Peyer's patch (tissue), 4 donors: ENCODE results near the gene RTN4RL1. TPM values are rescaled to one million over a fixed set of nuclear protein-coding genes. Genes with fewer than 3 reads are reported as not detected.

Experiments used
- DNase-seq, 3 donors: peaks; one replicate each; pipeline ENCODE4 v3.0.0-alpha.2; 2017 to 2019
- H3K27ac ChIP-seq, 4 donors: fragments of 200-600 bp; sonication (generic); one replicate each; pipeline ENCODE4 v1.5.1; 2016 to 2019
- H3K27me3 ChIP-seq, 2 donors: fragments of 200-600 bp; sonication (generic); one replicate each; pipeline ENCODE4 v1.5.1; 2019
- H3K36me3 ChIP-seq, 3 donors: fragments of 200-600 bp; sonication (generic); one replicate each; pipeline ENCODE4 v1.5.1; 2016 to 2019
- H3K4me1 ChIP-seq, 4 donors: fragments of 200-600 bp; sonication (generic); one replicate each; pipeline ENCODE4 v1.5.1; 2016 to 2019
- H3K4me3 ChIP-seq, 4 donors: fragments of 200-600 bp; sonication (generic); 1 replicate in 3 of 4; 2 replicates in 1 of 4; pipeline ENCODE4 v1.5.1; 2016 to 2019; ENCODE audit warnings: mild to moderate bottlenecking in 1 of 4
- H3K9me3 ChIP-seq, 4 donors: fragments of 200-600 bp; sonication (generic); one replicate each; pipeline ENCODE4 v1.5.1; 2016 to 2019; ENCODE audit warnings: mild to moderate bottlenecking in 1 of 4
- CTCF ChIP-seq, 6 experiments: fragments of 450-650 bp in 4 of 6; fragments of 200-600 bp in 2 of 6; sonication (generic) in 1 of 6; IDR thresholded peaks; one replicate each; pipeline ENCODE4 v1.5.1; 2017 to 2019; ENCODE audit warnings: antibody characterized with exemption in 6 of 6, mild to moderate bottlenecking in 3 of 6, moderate library complexity in 1 of 6
- POLR2A ChIP-seq, 2 donors: fragments of 450-650 bp; IDR thresholded peaks; one replicate each; pipeline ENCODE4 v1.5.1; 2017; ENCODE audit warnings: antibody characterized with exemption in 2 of 2, mild to moderate bottlenecking in 2 of 2, moderate library complexity in 2 of 2
- total RNA-seq, 4 donors: library from RNA; depleted of rRNA; stranded (reverse); fragments of >200 nt; gene quantifications; one replicate each; pipeline ENCODE4 v1.1.0, GENCODE V29; 2016

Gene RTN4RL1
- total RNA-seq, 4 donors from 2014 or later, result not detected

DNA sequence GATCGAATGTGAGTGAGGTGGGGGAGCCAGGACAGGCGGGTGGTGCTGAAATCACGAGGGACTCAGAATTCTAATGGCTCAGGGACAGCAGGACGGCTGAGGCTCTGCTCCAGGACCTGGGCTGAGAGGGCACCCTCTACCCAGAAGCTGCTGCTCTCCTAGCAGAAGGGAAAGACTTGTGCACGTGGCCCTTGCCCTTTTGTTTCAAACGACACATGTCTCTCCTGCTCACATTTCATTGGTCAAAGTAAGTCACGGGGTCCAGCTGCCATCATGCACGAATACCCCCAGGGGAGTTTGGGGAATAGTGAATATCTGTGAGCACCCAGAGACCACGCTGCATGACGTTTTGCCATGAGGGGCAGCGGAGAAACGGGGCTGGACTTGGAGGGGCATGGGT, 73.2 kb downstream of the RTN4RL1 start:
- no peak for TF ChIP-seq CTCF (IDR thresholded peaks at IDR 0.05)
- no peak overlapping the region for H3K4me3 ChIP-seq
- DNase-seq, result peak in 1 of 3 donors; percentile 15
- H3K9me3 ChIP-seq, result no peaks in the 10 kb centered on the region
- no peaks in the 10 kb centered on the region for H3K4me1 ChIP-seq
- H3K27me3 ChIP-seq, result no peaks in the 10 kb centered on the region
- no peaks in the 10 kb centered on the region for H3K36me3 ChIP-seq
- no peak overlapping the region for H3K27ac ChIP-seq

GRCh38 chr17:1949754-1950153, 75.4 kb downstream of the RTN4RL1 start:
- H3K4me3 ChIP-seq, result no peak overlapping the region

GRCh38 chr17:1948517-1948825, 76.7 kb downstream of the RTN4RL1 start:
- TF ChIP-seq CTCF (IDR thresholded peaks at IDR 0.05) (no peak), POLR2A (IDR thresholded peaks at IDR 0.05) (no peak)
- DNase-seq, result peak in 1 of 3 donors; percentile 32
- Histone ChIP-seq H3K9me3 (no peaks in the 10 kb centered on the region), H3K4me3 (no peak overlapping the region), H3K4me1 (no peaks in the 10 kb centered on the region), H3K36me3 (no peaks in the 10 kb centered on the region), H3K27ac (no peak overlapping the region), H3K27me3 (no peaks in the 10 kb centered on the region)

More at GRCh38 chr17:1949754-1950153, 75.4 kb downstream of the RTN4RL1 start:
- DNase-seq, result no peak
- TF ChIP-seq CTCF (IDR thresholded peaks at IDR 0.05) (no peak), POLR2A (IDR thresholded peaks at IDR 0.05) (no peak)
- no peaks in the 10 kb centered on the region for H3K4me1 ChIP-seq
- H3K27ac ChIP-seq, result no peak overlapping the region
- H3K36me3 ChIP-seq, result no peaks in the 10 kb centered on the region
- H3K9me3 ChIP-seq, result no peaks in the 10 kb centered on the region
- H3K27me3 ChIP-seq, result no peaks in the 10 kb centered on the region

DNA sequence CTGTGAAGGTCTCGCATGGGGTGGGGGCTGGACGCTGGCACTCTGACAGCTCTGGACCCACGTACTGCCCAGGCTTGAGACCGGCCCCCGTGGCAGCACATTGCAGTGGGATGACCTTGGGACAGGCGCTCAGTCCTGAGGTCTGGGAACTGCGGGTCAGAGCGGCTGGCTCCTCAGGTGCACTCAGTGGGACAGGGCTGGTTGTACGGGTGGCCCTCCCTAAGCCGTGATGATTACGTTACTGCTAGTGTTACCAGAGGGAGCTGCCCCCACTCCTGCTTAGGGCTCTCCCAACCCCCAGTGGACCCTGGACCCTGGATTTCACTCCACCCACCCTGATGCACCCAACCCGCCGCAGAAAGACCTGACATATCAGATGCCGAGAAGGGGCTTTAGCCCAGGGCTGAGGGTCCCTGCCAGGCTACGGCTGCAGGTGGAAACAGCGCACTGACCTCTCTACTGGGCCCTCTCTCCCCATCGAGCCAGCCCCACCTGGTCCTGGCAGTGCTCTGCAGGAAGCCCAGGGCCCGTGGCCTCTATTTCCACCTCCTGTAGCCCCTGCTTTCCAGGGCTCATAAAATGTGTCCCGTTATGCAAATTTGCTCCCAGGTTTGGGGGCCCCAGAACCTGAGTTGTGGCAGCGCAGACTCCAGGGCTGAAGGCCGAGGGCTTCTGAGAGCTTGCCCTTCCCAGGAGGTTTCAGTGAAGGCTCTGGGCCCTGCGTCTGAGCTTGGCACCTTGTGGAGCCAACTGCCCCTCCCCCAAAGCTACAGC, 77.2 kb downstream of the RTN4RL1 start:
- Histone ChIP-seq H3K4me3 (no peak overlapping the region), H3K27me3 (no peaks in the 10 kb centered on the region), H3K36me3 (no peaks in the 10 kb centered on the region), H3K4me1 (no peaks in the 10 kb centered on the region), H3K9me3 (no peaks in the 10 kb centered on the region), H3K27ac (no peak overlapping the region)
- peak in 1 of 3 donors; percentile 24 for DNase-seq
- TF ChIP-seq CTCF (IDR thresholded peaks at IDR 0.05) (no peak), POLR2A (IDR thresholded peaks at IDR 0.05) (no peak)

DNA sequence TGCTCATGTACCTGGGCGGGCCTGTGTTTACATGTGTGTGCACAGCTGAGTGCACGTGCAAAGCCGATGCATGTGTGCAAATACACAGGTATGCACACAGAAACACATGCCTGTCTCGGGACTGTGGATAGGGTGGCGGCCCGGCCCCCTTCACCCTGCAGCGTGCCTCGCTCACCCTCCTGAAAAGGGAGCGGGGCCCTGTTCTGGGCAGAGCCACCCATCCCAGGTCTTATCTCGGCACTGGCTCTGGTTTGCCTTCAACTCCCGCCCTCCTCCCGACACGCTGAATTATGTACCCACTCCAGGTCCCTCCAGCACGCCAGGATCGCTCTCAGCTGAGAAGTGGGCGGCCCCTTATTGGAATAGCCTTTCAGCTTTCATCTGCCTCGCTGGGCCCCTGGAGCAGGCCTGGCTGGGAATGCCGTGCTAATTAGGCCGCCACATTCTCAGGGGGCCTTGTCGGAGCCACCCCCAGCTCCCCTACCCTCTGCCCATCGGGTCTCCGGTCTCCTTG, 77.8 kb downstream of the RTN4RL1 start:
- no peaks in the 10 kb centered on the region for H3K9me3 ChIP-seq
- no peak for DNase-seq
- H3K4me1 ChIP-seq, result no peaks in the 10 kb centered on the region
- no peak overlapping the region for H3K4me3 ChIP-seq
- no peak for TF ChIP-seq CTCF (IDR thresholded peaks at IDR 0.05)
- TF ChIP-seq POLR2A (IDR thresholded peaks at IDR 0.05), result no peak
- H3K27ac ChIP-seq, result no peak overlapping the region
- H3K27me3 ChIP-seq, result no peaks in the 10 kb centered on the region
- no peaks in the 10 kb centered on the region for H3K36me3 ChIP-seq
